Thyroid gland (tissue), 4 donors: ENCODE results near the gene GALR2.

Experiments used
- CTCF ChIP-seq, 6 experiments: fragments of 200-600 bp in 3 of 6; fragments of 450-650 bp in 3 of 6; sonication (generic) in 3 of 6; IDR thresholded peaks; one replicate each; pipeline ENCODE4 v1.5.1; 2016 to 2019; ENCODE audit warnings: antibody characterized with exemption in 6 of 6, mild to moderate bottlenecking in 2 of 6, inconsistent platforms in 1 of 6, moderate library complexity in 1 of 6
- POLR2A ChIP-seq, 2 donors: fragments of 450-650 bp; IDR thresholded peaks; one replicate each; pipeline ENCODE4 v1.6.1; 2017; ENCODE audit warnings: antibody characterized with exemption in 2 of 2, mild to moderate bottlenecking in 2 of 2, moderate library complexity in 1 of 2

GRCh38 chr17:76091526-76092286 lies 17.1 kb downstream of the GALR2 start:
- no peak for TF ChIP-seq POLR2A (IDR thresholded peaks at IDR 0.05)
- no peak for TF ChIP-seq CTCF (IDR thresholded peaks at IDR 0.05)
